Vagina (tissue), 2 donors: ENCODE data around the gene CCNI2. TPM values are rescaled to one million over a fixed set of nuclear protein-coding genes. Genes with fewer than 3 reads are reported as not detected.

Source experiments
- DNase-seq, 2 donors: peaks; one replicate each; pipeline ENCODE4 v3.0.0-alpha.2; 2017; ENCODE audit errors: extremely low spot score in 2 of 2
- H3K27ac ChIP-seq: fragments of 200-600 bp; sonication (generic); one replicate; pipeline ENCODE4 v1.5.1; 2019
- H3K27me3 ChIP-seq: fragments of 200-600 bp; sonication (generic); one replicate; pipeline ENCODE4 v1.5.1; 2019
- H3K36me3 ChIP-seq, 2 donors: fragments of 200-600 bp; sonication (generic); one replicate each; pipeline ENCODE4 v1.5.1; 2017 to 2019
- H3K4me1 ChIP-seq: fragments of 200-600 bp; sonication (generic); one replicate; pipeline ENCODE4 v1.5.1; 2019
- H3K4me3 ChIP-seq, 2 donors: fragments of 200-600 bp; sonication (generic); 1 replicate in 1 of 2; 2 replicates in 1 of 2; pipeline ENCODE4 v1.5.1; 2016 to 2019
- H3K9me3 ChIP-seq: fragments of 200-600 bp; sonication (generic); one replicate; pipeline ENCODE4 v1.5.1; 2019
- POLR2A ChIP-seq, 2 donors: fragments of 450-650 bp; IDR thresholded peaks; one replicate each; pipeline ENCODE4 v1.6.1; 2017; ENCODE audit warnings: antibody characterized with exemption in 2 of 2, mild to moderate bottlenecking in 2 of 2, moderate library complexity in 2 of 2
- POLR2AphosphoS5 ChIP-seq, 2 donors: sonication (generic); formaldehyde crosslinking; IDR thresholded peaks; one replicate each; pipeline ENCODE4 v1.9.0; 2017; ENCODE audit warnings: antibody characterized with exemption in 2 of 2, mild to moderate bottlenecking in 2 of 2, low read depth in 1 of 2; ENCODE audit not compliant: insufficient read depth in 1 of 2
- intact Hi-C: fragments of 100-400 bp; cut with DNase I; formaldehyde crosslinking; loops from one replicate; pipeline ENCODE4 v1.15.1; 2023
- total RNA-seq: library from RNA; depleted of rRNA; stranded (reverse); fragments of >200 nt; gene quantifications from one replicate; pipeline ENCODE4 v1.2.3, GENCODE V29; 2016
- TF ChIP-seq, protein P1 (sequence below), 3 experiments: fragments of 450-650 bp in 2 of 3; fragments of 200-600 bp in 1 of 3; sonication (generic) in 1 of 3; IDR thresholded peaks; one replicate each; pipeline ENCODE4 v1.5.1; 2017 to 2019; ENCODE audit warnings: antibody characterized with exemption in 3 of 3, mild to moderate bottlenecking in 2 of 3, moderate library complexity in 2 of 3

CCNI2 gene
- total RNA-seq, 1 donor from 2014 or later = not detected

DNA sequence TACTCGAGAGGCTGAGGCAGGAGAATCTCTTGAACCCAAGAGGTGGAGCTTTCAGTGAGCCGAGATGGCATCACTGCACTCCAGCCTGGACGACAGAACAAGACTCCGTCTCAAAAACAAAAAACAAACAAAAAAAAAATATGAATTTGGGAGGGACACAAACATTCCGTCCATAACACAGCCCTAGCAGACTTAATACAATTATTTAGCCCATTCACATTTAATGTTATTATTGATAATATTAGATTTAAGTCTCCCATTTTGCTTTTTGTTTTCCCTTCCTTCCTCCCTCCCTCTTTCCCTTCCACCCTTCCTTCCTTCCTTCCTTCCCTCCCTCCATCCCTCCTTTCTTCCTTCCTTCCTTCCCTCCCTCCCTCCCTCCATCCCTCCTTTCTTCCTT is 4.6 kb upstream of the CCNI2 start:
- no peak overlapping the region for H3K27ac ChIP-seq
- intact Hi-C loops = no loop called here
- TF ChIP-seq POLR2AphosphoS5 (IDR thresholded peaks at IDR 0.05; ENCODE audit: insufficient read depth in 1 of 2, low read depth in 1 of 2) (no peak), POLR2A (IDR thresholded peaks at IDR 0.05) (no peak)
- TF ChIP-seq, protein P1, sequence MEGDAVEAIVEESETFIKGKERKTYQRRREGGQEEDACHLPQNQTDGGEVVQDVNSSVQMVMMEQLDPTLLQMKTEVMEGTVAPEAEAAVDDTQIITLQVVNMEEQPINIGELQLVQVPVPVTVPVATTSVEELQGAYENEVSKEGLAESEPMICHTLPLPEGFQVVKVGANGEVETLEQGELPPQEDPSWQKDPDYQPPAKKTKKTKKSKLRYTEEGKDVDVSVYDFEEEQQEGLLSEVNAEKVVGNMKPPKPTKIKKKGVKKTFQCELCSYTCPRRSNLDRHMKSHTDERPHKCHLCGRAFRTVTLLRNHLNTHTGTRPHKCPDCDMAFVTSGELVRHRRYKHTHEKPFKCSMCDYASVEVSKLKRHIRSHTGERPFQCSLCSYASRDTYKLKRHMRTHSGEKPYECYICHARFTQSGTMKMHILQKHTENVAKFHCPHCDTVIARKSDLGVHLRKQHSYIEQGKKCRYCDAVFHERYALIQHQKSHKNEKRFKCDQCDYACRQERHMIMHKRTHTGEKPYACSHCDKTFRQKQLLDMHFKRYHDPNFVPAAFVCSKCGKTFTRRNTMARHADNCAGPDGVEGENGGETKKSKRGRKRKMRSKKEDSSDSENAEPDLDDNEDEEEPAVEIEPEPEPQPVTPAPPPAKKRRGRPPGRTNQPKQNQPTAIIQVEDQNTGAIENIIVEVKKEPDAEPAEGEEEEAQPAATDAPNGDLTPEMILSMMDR (IDR thresholded peaks at IDR 0.05) = no peak
- no peak overlapping the region for H3K4me3 ChIP-seq
- peaks cover 11% of the 10 kb centered on the region for H3K4me1 ChIP-seq
- DNase-seq = no peak
- H3K9me3 ChIP-seq = no peaks in the 10 kb centered on the region
- no peaks in the 10 kb centered on the region for H3K36me3 ChIP-seq
- no peaks in the 10 kb centered on the region for H3K27me3 ChIP-seq

DNA sequence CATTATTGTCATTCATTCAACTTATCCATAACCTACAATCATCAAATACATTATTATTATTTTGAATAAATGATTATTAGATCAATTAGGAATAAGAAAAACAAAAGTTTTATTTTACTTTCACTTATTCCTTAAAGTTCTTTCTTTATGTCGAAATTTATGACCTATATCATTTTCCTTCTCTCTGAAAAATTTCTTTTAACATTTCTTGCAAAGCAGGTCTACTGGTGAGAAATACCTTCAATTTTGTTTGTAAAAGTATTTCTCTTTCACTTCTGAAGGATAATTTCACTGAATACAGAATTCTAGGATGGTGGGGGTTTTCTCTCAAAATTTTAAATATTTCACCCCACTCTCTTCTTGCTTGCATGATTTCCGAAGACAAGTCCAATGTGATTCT is 2.6 kb upstream of the CCNI2 start:
- H3K27ac ChIP-seq = no peak overlapping the region
- DNase-seq = no peak
- no peaks in the 10 kb centered on the region for H3K36me3 ChIP-seq
- H3K9me3 ChIP-seq = no peaks in the 10 kb centered on the region
- H3K4me3 ChIP-seq = no peak overlapping the region
- TF ChIP-seq POLR2A (IDR thresholded peaks at IDR 0.05) (no peak), POLR2AphosphoS5 (IDR thresholded peaks at IDR 0.05; ENCODE audit: insufficient read depth in 1 of 2, low read depth in 1 of 2) (no peak)
- TF ChIP-seq, protein P1 (IDR thresholded peaks at IDR 0.05) = no peak
- intact Hi-C loops = no loop called here
- no peaks in the 10 kb centered on the region for H3K27me3 ChIP-seq
- peaks cover 6% of the 10 kb centered on the region for H3K4me1 ChIP-seq

DNA sequence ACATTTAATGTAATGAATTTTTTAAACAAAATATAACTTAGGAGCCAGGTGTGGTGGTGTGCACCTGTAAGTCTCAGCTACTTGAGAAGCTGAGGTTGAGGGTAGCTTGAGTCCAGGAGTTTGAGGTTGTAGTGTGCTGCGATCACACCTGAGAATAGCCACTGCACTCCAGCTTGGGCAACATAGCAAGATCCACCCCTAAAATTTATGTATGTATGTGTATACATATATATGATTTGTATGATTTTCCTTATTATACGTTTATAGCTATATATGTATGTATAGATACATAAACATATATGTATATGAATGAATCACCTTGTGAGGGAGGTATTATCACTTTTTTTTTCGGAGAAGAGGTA is 653 bp upstream of the CCNI2 start:
- H3K27me3 ChIP-seq = no peaks in the 10 kb centered on the region

DNA sequence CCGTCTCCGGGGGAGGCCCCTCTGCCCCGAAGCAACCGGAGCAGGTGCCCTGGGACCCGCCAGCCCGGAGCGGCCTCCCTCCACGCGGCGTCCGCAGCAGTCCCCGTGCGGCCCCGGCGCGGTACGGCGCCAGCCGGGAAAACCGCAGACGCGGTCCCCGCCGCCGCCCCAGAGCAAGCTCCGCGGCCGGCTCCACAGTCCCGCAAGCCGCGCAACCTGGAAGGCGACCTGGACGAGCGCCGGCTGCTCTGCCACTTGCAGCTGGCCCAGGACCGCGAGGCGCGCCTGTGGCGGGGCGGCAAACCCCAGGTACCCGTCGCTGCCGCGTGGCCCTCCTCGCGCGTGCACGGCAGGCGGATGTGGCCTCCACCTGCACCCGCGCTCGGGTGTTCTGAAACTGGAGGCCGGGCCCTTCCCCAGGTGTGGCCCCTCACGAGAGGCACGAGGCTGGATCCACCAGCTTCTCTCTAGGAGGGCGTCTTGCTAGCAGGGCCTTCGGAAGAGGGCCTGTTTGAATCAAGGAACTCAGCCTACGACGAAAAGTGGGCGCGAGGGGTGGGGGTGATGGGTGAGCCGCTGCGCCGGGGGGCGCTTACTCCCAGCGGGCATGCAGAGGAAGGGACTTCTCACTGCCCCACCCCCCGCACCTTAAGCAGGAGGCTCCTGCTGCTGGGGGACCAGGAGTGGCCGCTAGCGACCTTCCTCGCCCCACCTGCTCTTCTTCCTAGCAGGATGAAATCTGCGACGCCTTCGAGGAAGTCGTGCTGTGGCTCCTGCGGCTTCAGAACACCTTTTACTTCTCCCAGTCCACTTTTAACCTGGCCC is 602 bp downstream of the CCNI2 start:
- no peaks in the 10 kb centered on the region for H3K36me3 ChIP-seq
- H3K4me1 ChIP-seq = peaks cover 6% of the 10 kb centered on the region
- peak overlapping the region; percentile 43 for H3K4me3 ChIP-seq
- H3K27ac ChIP-seq = no peak overlapping the region
- TF ChIP-seq POLR2A (IDR thresholded peaks at IDR 0.05) (no peak), POLR2AphosphoS5 (IDR thresholded peaks at IDR 0.05; ENCODE audit: insufficient read depth in 1 of 2, low read depth in 1 of 2) (no peak)
- no peak for DNase-seq
- intact Hi-C loops = no loop called here
- no peaks in the 10 kb centered on the region for H3K27me3 ChIP-seq
- no peaks in the 10 kb centered on the region for H3K9me3 ChIP-seq

More for the DNA sequence above, 653 bp upstream of the CCNI2 start:
- peak overlapping the region; percentile 43 for H3K4me3 ChIP-seq
- H3K36me3 ChIP-seq = no peaks in the 10 kb centered on the region
- no peak for DNase-seq
- no peak overlapping the region for H3K27ac ChIP-seq
- H3K4me1 ChIP-seq = peaks cover 6% of the 10 kb centered on the region
- H3K9me3 ChIP-seq = no peaks in the 10 kb centered on the region
- no peak for TF ChIP-seq POLR2A (IDR thresholded peaks at IDR 0.05)
- TF ChIP-seq, protein P1 (IDR thresholded peaks at IDR 0.05) = no peak
- no peak for TF ChIP-seq POLR2AphosphoS5 (IDR thresholded peaks at IDR 0.05; ENCODE audit: insufficient read depth in 1 of 2, low read depth in 1 of 2)
- intact Hi-C loops = no loop called here

DNA sequence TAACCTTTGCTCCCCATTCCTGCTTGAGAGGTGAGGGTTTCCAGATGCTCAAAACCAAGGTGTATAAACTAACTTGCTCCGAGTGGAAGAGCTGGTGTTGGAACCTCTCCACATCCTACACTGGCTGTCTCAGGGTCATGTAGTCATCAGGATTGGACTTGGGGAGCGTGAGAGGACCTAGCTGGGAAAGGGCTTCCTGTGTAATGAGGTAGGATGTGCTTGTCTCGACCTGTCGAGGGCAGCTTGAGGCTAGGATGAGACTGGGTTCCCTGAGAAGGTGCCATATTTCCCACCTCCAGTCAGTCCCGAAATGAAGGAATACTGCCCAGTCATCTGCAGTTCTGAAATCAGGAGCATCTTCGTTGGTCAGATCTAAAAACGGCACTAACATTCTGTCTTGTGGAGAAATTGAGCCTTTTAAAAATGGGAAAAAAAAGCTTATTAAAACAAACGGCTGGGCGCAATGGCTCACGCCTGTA is 1.3 kb downstream of the CCNI2 start:
- H3K27ac ChIP-seq = no peak overlapping the region
- H3K4me1 ChIP-seq = peaks cover 6% of the 10 kb centered on the region
- no peak for DNase-seq
- no peak overlapping the region for H3K4me3 ChIP-seq
- H3K27me3 ChIP-seq = no peaks in the 10 kb centered on the region
- H3K9me3 ChIP-seq = no peaks in the 10 kb centered on the region
- TF ChIP-seq, protein P1 (IDR thresholded peaks at IDR 0.05) = no peak
- TF ChIP-seq POLR2A (IDR thresholded peaks at IDR 0.05) (no peak), POLR2AphosphoS5 (IDR thresholded peaks at IDR 0.05; ENCODE audit: insufficient read depth in 1 of 2, low read depth in 1 of 2) (no peak)
- no peaks in the 10 kb centered on the region for H3K36me3 ChIP-seq
- intact Hi-C loops = no loop called here
